SIG-M5 (cell line): ENCODE measurements around the gene SLC13A5.
"Not testable (repeated sequence)": the region's sequence is repeated elsewhere in the genome, so short reads cannot be mapped to it uniquely, and the experiment has no call there.

ENCODE experiments used
- DNase-seq: peaks from one replicate; lab custom pipeline; 2025; lab: John Stamatoyannopoulos, UW

The SLC13A5 gene

DNA sequence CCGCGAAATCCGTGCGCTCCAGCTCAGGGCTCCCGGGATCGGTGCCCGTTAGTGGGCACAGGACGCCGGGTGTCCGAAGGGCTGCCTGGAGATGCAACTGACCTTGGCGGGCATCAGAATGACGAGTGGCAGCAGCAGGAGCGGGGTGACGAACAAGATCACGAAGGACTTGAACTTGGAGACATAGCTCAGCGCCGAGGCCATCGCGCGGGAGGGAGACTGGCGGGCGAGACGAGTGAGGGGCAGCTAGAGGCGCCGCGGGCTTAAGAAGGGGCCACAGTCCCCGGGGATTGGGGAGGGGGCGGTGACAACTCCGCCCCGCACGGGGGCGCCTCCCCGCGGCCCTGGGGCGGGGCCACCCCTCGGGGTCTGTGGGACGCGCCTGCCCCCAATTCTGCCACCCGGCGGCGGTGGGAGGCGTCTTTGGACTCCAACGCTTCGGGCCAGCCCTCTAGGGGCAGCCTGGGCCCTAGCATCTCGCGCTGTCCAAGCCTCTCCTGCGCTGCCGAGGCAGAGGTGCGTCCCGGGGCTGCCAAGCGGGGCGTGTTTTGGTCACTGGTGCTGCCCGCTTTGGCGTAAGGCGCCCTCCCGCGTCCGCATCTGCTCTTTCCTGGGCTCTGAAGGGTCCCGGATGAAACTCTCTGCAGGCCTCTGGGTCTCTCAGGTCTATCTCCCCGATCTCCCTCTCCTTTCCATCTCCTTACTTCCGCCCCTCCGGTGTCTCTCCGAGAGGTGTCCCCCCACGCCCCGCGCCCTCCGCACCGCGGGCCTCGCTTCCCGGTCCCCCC, at the start of gene SLC13A5:
Gene SLC13A5, minus strand, starts transcription at position 240 of the 788 bp plus-strand sequence. Its CDS starts 36 bp downstream, at position 204.
- no peak for DNase-seq

DNA sequence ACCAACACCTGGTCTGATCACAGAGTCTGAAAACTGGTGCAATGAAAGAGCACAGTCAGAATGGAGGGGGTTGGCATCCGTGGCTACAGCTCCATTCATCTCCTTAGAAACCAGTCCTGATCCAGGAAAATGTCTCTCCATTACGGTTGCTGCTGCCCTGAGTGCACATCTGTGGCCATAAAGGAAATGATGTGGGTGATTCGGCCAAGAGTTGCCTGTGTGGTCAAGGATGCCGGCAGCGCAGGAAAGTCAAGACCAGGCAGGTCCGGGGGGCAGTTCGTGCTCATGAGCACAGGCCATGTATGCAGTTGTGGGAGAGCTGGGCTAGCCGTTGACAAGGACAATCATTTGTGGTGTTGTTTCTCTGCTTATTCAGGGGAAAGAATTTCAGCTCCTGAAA, 48.6 kb upstream of the SLC13A5 start:
- no peak for DNase-seq

DNA sequence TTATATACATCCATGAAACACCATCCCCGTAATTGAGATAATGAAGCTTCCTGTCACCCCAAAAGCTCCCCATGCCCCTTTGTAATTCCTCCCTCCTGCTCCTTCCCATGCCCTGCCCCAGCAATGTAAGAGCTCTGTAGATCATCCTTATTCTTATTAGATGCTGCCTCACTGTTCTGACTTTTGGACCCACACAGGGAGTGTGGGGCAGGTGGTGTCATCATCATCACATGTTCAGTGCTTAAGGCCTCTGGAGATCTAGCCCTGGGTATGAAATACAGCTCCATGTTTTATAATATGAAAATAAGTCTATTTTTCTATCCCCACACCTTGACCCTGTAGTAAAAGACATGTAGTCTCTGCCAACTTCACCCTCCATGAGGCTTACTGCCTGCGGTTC, 44.6 kb upstream of the SLC13A5 start:
- DNase-seq, result no peak

DNA sequence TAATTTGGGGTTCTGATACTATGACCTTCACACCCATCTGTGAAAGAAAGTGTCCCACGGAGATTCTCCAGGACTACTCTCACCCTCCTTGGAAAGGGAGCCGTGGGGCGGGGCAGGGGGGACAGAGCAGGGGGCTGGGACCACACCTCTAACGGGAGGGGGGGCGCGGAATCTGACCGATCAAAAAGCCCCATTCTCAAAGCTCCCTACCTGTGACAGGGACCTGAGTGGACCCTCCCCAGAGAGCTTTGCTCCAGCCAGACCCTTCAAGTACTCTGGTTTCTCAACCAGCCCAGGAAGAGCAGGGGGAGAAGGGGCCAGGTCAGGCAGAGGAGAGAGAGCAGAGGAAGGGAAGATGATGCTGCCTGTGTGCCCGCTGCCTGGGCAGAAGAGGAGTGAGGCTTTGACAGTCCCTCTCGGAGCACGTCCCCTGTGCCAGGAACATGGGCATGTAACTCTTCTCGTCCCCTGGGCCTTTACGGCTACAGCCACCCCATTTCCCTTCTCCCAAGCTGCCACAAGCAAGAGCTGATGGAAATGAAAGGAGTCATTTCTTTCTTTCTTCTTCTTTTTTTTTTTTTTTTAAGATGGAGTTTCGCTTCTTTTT, 43.4 kb upstream of the SLC13A5 start:
- DNase-seq, result no peak

DNA sequence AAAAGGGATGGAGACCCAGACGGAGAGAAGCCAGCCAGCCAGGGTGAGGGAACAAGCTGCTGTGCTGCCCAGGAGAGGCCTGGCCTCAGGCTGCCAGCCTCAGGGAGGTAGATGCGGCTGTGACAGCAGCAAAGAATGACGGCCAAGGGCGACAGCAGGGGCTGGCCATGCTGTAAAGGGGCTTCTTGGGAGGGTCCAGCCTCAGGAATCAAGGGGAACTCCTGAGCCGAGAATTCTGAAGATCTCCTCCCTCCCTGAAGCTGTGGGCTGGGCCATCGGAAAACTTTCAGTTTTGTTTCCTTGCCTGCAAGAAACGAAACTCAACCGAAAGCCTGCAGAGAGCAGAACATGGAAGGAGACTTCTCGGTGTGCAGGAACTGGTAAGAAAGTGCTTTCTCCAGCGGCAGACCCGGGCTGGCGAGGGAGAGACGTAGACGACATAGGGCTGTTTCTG, 42.6 kb upstream of the SLC13A5 start, which contains the start of gene XAF1:
Gene XAF1, plus strand, starts transcription at position 316 of the 454 bp plus-strand sequence. Its CDS starts 33 bp downstream, at position 349.
- DNase-seq, result no peak

DNA sequence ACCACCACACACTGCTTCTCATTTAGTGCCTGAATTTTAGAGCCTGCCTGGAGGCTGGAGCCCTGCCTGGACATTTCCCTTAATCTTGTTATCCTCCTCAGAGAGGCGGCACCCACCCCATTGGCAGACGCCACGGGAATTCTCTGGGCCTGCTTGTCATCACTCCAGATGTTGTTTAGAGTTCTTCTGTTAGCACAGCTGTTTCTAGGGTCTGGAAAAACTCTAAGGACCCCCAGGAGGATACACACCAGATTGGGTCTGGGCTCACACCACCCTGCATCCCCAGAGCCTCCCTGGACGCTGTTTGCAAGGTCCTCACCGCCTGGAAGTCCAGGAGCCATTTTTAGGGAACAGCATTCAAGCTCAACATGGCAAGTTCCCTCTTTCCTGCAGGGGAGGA, 42.1 kb upstream of the SLC13A5 start:
- no peak for DNase-seq

DNA sequence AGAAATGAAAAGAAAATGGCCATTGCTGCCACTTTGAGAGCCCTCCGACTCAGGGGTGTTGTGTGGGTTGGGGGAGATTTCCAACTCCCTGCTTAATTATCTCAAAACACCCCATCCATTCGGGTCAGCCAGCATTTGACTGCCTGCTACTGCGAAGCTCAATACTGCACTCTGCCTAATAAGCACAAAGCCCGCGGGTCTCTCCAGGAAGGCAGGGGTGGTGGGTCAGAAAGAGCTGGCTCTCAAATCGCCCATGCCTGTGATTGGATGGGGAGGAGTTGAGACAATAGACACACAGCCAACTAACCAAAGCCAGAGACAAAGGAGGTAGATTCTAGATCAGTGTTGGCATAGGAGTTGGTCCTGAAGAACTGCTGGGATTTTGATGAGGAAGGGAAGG, 40.4 kb upstream of the SLC13A5 start:
- DNase-seq, result no peak

DNA sequence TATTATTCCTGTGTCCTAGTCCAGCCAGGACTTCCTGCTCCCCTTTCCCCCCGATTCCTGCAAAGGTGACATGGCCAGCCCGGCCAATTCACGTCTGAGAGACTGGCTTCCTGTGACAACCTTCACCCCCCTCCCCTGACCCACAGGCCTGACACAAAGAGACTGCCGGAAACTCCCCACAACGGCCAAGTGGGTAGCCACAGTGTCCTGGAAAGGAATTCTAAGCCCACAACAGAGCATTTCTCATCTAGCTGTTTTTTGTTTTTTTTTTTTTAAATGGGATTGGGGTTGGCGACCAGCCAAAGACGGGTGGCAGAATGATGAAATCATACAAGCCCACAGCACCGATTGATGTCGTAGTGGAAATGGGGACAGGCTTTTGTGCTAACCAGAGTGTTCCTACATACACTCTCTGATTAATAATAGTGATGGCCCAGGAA, 39.9 kb upstream of the SLC13A5 start:
- DNase-seq, result no peak

DNA sequence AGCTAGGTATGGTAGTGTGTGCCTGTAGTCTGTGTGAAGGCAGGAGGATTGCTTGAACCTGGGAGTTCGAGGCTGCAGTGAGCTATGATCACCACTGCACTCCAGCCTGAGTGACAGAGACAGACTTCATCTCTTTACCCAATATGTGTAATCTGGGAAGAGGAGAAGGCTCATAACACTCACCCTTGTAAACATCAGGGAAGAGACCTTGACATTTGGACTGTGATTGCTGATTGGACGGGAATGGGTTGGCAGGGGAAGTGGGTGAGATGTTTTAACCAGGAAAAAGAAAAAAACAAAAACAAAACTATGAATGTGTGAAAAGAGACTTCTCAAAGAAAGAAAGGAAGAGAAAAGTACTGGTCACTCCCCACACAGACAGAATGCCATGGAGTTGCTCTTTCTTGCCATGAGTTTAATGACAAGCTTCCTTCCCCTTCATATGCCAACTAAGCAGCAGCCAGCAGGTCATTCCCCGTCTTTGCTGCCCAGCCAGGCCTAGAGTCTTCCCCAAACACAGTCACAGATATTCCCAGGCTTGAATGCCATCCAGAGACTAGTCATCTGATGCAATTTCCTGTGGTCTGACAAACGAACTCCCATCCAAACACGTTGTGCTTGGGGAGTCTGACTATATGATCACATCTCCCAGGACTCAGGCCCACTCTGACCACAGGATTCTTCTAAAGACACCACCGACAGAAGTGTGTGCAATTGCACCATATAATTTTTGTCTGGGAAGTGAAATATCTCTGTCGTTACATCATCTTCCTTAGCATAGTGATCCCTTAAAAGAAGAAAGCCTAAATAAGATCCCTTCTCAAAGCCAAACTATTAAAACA, 39.1 kb upstream of the SLC13A5 start:
- DNase-seq, result peak; percentile 55

DNA sequence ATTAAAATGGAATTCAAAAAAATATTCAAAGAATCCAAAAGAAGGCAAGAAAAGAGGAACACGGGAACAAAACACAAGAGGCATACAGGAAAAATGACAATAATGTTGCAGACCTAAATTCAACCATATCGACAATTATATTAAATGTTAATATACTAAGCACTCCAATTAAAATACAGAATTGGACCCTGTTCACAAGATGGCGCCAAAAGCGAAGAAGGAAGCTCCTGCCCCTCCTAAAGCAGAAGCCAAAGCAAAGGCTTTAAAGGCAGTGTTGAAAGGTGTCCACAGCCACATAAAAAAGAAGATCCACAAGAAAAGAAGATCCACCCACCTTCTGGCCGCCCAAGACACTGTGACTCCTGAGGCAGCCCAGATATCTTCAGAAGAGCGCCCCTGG, 36.4 kb upstream of the SLC13A5 start:
- DNase-seq, result no peak

DNA sequence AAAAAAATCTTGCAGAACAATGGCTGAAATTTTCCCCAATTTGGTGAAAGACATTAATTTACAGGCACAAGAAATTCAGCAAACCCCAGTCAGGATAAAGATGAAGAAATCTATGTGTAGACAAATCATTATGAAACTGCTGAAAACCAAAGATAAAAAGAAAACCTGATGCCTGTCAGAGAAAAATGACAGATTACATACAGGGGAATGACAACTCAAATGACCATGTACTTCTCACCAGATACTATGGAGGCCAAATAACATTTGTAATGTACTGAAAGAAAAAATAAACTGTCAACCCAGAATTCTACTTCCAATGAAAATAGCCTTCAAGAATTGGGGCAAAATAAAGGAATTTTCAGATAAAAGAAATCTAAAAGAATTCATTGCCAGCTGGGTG, 35.4 kb upstream of the SLC13A5 start:
- no peak for DNase-seq

DNA sequence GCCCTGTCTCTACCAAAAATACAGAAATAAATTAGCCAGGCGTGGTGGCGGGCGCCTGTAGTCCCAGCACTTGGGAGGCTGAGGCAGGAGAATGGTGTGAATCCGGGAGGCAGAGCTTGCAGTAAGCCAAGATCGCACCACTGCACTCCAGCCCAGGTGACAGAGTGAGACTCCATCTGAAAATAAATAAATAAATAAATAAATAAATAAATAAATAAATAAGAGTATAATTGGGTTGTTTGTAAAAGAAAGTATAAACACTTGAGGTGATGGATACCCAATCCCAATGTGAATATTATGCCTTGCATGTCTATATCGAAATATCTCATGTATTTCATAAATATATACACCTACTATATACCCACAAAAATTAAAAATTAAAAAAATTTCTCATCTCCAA, 33.5 kb upstream of the SLC13A5 start:
- not testable (repeated sequence) for DNase-seq

DNA sequence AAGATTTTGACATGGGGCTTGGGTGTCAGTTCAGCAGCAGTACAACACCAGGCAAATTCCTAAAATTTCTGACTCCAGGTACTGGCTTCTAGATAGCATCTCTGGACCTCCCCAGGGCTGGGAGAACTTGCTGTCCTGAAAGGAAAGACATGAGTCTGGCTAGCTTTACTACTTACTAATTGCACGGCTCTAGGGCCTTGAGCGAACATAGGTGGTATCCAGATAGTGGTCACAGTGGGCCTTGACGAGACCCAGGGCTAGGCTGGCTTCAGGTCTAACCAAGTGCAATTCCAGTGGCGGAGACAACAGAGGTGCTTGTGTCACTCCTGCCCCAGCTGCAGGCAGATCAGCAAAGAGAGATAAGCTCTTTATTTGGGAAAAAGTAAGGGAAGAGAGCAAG, 16.4 kb upstream of the SLC13A5 start:
- no peak for DNase-seq

DNA sequence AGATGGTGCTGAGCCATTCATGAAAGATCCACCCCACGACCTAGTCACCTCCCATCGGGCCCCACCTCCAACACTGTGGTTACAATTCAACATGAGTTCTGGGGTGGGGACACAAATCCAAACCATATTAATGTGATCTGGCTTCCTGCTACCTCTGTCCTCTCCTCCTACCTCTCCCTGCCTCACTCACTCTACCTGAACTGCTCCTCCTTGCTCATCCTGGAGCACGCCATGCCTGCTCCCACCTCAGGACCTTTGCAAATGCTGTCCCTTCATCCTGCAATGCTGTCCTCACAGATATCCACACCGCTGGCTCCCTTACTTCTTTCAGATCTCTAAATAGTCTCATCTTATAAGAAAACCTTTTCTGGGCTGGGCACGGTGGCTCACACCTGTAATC, 10.8 kb upstream of the SLC13A5 start:
- no peak for DNase-seq

DNA sequence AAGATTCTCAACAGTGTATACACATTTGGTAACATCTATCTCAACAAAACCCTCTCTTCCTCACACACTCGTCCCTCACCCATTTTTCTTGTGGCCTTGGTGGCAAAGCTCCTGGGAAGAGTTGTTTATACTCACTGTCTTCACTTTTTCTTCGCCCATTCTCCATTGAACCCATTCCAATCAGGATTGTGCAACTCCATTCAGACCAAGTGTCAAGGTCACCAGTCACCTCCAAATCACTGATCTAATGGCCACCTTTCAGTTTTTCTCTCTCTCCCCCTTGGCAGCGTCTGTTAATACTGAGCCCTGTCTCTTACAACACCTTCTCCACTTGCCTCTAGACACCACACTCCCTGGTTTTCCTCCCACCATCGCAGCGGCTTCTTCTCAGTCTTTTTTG, 8.6 kb upstream of the SLC13A5 start:
- DNase-seq, result no peak

DNA sequence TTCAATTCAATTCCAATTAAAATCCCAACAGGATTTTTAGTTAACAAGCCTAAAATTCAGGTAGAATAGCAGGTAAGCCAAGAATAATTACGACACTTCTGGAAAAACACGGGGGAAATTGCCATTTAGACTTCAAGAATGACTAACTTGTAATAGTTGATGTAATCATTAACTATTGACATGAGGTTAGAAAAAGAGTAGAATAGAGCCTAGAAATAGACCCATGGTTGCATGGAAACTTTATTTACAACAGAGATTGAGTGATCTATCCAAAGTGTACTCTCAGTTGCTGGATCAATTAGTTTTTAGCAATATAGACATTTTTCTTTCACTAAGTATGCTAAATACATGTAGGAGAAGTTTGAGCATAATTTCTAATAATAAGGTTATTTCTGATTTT, 3.6 kb upstream of the SLC13A5 start:
- no peak for DNase-seq

DNA sequence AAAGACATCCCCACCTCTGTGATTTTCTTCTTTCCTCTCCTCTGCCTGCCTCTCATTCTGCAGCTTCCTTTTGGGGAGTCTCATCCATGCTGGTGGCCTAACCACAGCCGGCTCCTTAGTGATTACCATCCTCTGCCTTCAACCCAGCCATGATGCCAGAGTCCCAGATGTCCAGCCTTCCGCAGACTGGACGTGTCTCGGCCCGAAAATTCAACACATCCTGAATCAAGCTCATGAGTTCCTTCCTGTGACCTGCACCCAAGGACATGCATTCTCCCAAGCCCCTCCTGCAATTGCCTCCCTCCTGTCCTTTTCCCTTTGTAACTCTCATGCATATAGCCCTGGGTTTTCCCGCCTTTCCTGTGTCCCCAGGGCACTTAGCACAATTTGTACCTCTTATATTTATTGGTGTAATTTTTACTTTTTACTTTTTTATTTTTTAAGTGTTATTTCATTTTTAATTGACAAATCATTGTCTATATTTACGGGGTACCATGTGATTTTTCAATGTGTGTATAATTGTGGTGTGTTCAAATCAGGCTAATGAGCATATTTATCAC, 1.2 kb upstream of the SLC13A5 start:
- no peak for DNase-seq

DNA sequence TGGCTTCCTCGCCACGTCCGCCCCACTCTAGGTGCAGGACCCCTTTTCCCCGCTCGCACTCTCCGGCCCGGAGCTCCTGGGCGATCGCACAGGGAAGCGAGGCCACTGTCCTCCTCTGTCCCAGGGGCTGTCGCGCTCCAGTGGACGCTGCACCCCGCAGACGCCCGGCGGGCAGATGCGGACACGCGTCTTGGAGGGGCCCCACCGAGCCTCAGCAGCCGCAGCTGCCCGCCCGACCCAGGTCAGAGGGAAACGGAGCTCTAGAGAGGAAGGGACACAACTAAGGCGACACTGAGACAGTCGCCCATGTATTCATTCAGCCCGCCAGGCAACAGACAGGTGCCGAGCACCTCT, 726 bp upstream of the SLC13A5 start:
- DNase-seq, result no peak

DNA sequence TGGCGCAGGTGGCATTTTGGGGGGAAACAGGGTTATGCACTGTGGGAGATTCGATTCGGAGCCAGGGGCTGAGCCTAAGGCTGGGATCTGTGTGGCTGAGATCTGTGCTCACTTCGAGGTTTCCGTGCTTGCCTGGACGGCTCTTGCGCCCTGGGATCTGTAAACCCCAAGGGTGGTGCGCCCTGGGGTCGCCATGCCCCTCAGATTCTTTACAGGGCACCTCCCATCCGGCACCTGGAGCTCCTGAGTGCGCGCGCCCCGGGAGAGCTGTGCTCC, 377 bp downstream of the SLC13A5 start:
- DNase-seq, result no peak

DNA sequence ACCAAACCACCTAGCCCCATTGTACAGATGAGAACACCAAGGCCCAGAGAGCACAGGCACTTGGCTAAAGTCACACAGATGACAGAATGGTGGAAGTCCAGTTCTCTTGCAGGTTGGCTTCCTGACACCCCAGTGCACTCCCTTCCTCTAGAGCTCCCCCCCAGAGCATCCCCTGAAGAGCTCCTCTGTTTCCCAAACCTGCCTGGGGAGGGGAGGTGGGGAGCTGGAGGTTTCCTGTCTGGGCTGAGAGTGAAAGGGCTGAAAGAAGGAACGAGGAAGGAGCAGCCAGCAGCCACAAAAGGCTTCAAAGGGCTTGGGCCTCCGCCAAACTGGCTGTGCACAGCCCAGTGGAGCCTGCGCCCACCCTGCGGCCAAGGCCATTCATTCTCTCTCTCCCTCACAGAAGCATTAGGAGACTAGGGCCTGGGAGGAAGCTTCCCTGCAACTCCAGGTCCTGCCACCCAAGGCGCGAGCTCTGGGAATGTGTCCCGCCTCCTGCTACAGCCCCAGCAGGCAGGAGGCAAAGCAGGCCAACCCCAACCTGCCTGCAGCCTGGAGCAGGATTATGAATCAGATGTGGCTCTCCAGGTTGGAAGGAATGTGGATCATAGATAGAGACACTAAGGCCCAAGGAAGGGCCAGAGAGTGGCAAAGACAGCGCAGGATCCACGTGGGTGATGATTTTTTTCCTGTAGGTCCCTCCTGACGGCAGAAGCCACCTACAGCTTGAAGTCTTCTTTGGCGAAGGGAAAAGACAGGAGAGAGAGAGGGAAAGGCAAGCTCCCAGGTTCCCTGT, 913 bp downstream of the SLC13A5 start:
- no peak for DNase-seq

DNA sequence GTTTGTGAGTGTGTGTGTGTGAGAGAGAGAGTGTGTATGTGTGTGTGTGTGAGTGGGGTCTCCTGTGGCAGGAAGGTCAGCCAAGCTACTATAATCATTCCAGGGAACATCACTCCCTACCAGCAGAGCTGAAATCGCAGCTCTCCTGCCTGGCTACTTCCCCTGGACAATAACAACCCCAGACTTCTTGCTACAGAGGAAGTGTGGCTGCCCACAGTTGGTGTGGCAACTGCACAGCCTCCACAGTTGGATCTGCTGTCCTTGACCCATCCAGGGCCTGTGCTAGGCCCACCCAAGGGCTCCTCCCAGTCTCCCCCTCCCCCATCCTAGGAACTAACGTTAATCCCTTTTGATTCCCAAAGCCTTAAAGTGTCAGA, 1.5 kb downstream of the SLC13A5 start:
- no peak for DNase-seq
